Uterus (tissue), 4 donors: Measurements from ENCODE around the gene CYP4F8. TPM values are rescaled to one million over a fixed set of nuclear protein-coding genes. Genes with fewer than 3 reads are reported as not detected.

Source experiments
- DNase-seq, 2 donors: peaks; one replicate each; pipeline ENCODE4 v3.0.0-alpha.2; 2019 to 2020
- H3K27ac ChIP-seq, 2 donors: fragments of 200-600 bp; sonication (generic); 1 replicate in 1 of 2; 2 replicates in 1 of 2; pipeline ENCODE4 v1.5.1; 2016 to 2018
- H3K27me3 ChIP-seq, 2 donors: fragments of 200-600 bp; sonication (generic); one replicate each; pipeline ENCODE4 v1.5.1; 2018 to 2019; ENCODE audit warnings: control low read depth in 1 of 2
- H3K36me3 ChIP-seq, 2 donors: fragments of 200-600 bp; sonication (generic); one replicate each; pipeline ENCODE4 v1.5.1; 2019; ENCODE audit warnings: control low read depth in 1 of 2
- H3K4me1 ChIP-seq, 2 donors: fragments of 200-600 bp; sonication (generic); one replicate each; pipeline ENCODE4 v1.5.1; 2018 to 2019; ENCODE audit warnings: control low read depth in 1 of 2
- H3K4me3 ChIP-seq, 2 donors: fragments of 200-600 bp; sonication (generic); 1 replicate in 1 of 2; 2 replicates in 1 of 2; pipeline ENCODE4 v1.5.1; 2018 to 2019; ENCODE audit warnings: mild to moderate bottlenecking in 1 of 2
- H3K9me3 ChIP-seq, 2 donors: fragments of 200-600 bp; sonication (generic); one replicate each; pipeline ENCODE4 v1.5.1; 2019; ENCODE audit warnings: control low read depth in 1 of 2
- CTCF ChIP-seq, 4 experiments: fragments of 200-600 bp in 2 of 4; fragments of 450-650 bp in 2 of 4; sonication (generic) in 2 of 4; IDR thresholded peaks; one replicate each; pipeline ENCODE4 v1.5.1; 2016 to 2019; ENCODE audit warnings: antibody characterized with exemption in 4 of 4, mild to moderate bottlenecking in 2 of 4, moderate library complexity in 1 of 4
- POLR2A ChIP-seq, 2 donors: fragments of 450-650 bp; IDR thresholded peaks; one replicate each; pipeline ENCODE4 v1.6.1; 2016; ENCODE audit warnings: antibody characterized with exemption in 2 of 2, mild to moderate bottlenecking in 1 of 2, moderate library complexity in 1 of 2
- intact Hi-C: fragments of 100-400 bp; cut with DNase I; formaldehyde crosslinking; loops from one replicate; pipeline ENCODE4 v1.15.1; 2023; ENCODE audit warnings: low total_unique reads
- total RNA-seq, 4 donors: library from RNA; depleted of rRNA in 3 of 4; stranded (reverse); fragments of >200 nt in 3 of 4; gene quantifications; one replicate each; pipeline versions ENCODE4 v1.1.0 to v1.2.4, GENCODE V29; 2014 to 2023
- donor health status: DM: yes; HTN: yes; CAD: no.

The CYP4F8 gene
- total RNA-seq, 4 donors from 2014 or later, result 1.5 TPM; not detected in 3

GRCh38 chr19:15616627-15617270, 1.7 kb downstream of the CYP4F8 start:
- DNase-seq, result no peak
- intact Hi-C loops, result no loop called here
- H3K36me3 ChIP-seq, result no peaks in the 10 kb centered on the region
- H3K27me3 ChIP-seq, result no peaks in the 10 kb centered on the region
- H3K9me3 ChIP-seq, result no peaks in the 10 kb centered on the region
- no peak overlapping the region for H3K4me3 ChIP-seq
- TF ChIP-seq CTCF (IDR thresholded peaks at IDR 0.05), result no peak
- no peak for TF ChIP-seq POLR2A (IDR thresholded peaks at IDR 0.05)
- H3K4me1 ChIP-seq, result no peaks in the 10 kb centered on the region
- no peak overlapping the region for H3K27ac ChIP-seq

- intact Hi-C loops, result no loop called here
- H3K27me3 ChIP-seq, result no peaks in the 10 kb centered on the region
- DNase-seq, result no peak
- H3K4me3 ChIP-seq, result no peak overlapping the region
- H3K36me3 ChIP-seq, result no peaks in the 10 kb centered on the region
- H3K9me3 ChIP-seq, result no peaks in the 10 kb centered on the region
- H3K4me1 ChIP-seq, result no peaks in the 10 kb centered on the region
- H3K27ac ChIP-seq, result no peak overlapping the region
- TF ChIP-seq CTCF (IDR thresholded peaks at IDR 0.05) (no peak), POLR2A (IDR thresholded peaks at IDR 0.05) (no peak)
Measured at GRCh38 chr19:15618321-15618720, 3.3 kb downstream of the CYP4F8 start.

GRCh38 chr19:15621801-15622200, 6.8 kb downstream of the CYP4F8 start:
- no peak for DNase-seq
- no peaks in the 10 kb centered on the region for H3K9me3 ChIP-seq
- H3K4me3 ChIP-seq, result no peak overlapping the region
- no peak overlapping the region for H3K27ac ChIP-seq
- intact Hi-C loops, result no loop called here
- no peaks in the 10 kb centered on the region for H3K27me3 ChIP-seq
- no peaks in the 10 kb centered on the region for H3K36me3 ChIP-seq
- TF ChIP-seq POLR2A (IDR thresholded peaks at IDR 0.05), result no peak
- no peak for TF ChIP-seq CTCF (IDR thresholded peaks at IDR 0.05)
- no peaks in the 10 kb centered on the region for H3K4me1 ChIP-seq

GRCh38 chr19:15622991-15623390, 8.0 kb downstream of the CYP4F8 start:
- Histone ChIP-seq H3K4me3 (no peak overlapping the region), H3K36me3 (no peaks in the 10 kb centered on the region), H3K4me1 (no peaks in the 10 kb centered on the region), H3K9me3 (no peaks in the 10 kb centered on the region), H3K27me3 (no peaks in the 10 kb centered on the region), H3K27ac (no peak overlapping the region)
- intact Hi-C loops, result no loop called here
- TF ChIP-seq POLR2A (IDR thresholded peaks at IDR 0.05) (no peak), CTCF (IDR thresholded peaks at IDR 0.05) (no peak)
- no peak for DNase-seq

GRCh38 chr19:15623711-15624318, 8.8 kb downstream of the CYP4F8 start:
- H3K36me3 ChIP-seq, result no peaks in the 10 kb centered on the region
- no peaks in the 10 kb centered on the region for H3K27me3 ChIP-seq
- no peaks in the 10 kb centered on the region for H3K4me1 ChIP-seq
- TF ChIP-seq CTCF (IDR thresholded peaks at IDR 0.05) (no peak), POLR2A (IDR thresholded peaks at IDR 0.05) (no peak)
- DNase-seq, result no peak
- no peaks in the 10 kb centered on the region for H3K9me3 ChIP-seq
- H3K27ac ChIP-seq, result no peak overlapping the region
- H3K4me3 ChIP-seq, result no peak overlapping the region
- intact Hi-C loops, result no loop called here
